ENCODE data around the gene ISG20.

The ISG20 gene

GRCh38 chr15:88655103-88655553 is 16.3 kb downstream of the ISG20 start:
- no peak for DNase-seq

- DNase-seq: no peak
Observed at GRCh38 chr15:88655800-88656488, 17.1 kb downstream of the ISG20 start.

GRCh38 chr15:88656760-88657221 is 18.0 kb downstream of the ISG20 start:
- DNase-seq: no peak

GRCh38 chr15:88657326-88658069 is 18.7 kb downstream of the ISG20 start:
- DNase-seq: peak; percentile 64

GRCh38 chr15:88658070-88658965 is 19.5 kb downstream of the ISG20 start:
- no peak for DNase-seq

- DNase-seq: no peak
Observed at GRCh38 chr15:88658972-88659931, 20.4 kb downstream of the ISG20 start.

- no peak for DNase-seq
Observed at GRCh38 chr15:88661041-88661700, 22.4 kb downstream of the ISG20 start.

- DNase-seq: no peak
Observed at GRCh38 chr15:88661761-88662556, 23.1 kb downstream of the ISG20 start.

GRCh38 chr15:88663141-88663621 is 24.4 kb downstream of the ISG20 start:
- DNase-seq: no peak

- no peak for DNase-seq
Observed at GRCh38 chr15:88664151-88664778, 25.4 kb downstream of the ISG20 start.

GRCh38 chr15:88674661-88675060 is 35.8 kb downstream of the ISG20 start:
- no peak for DNase-seq

GRCh38 chr15:88678755-88679154 is 39.9 kb downstream of the ISG20 start:
- DNase-seq: no peak

GRCh38 chr15:88680241-88681001 is 41.6 kb downstream of the ISG20 start:
- no peak for DNase-seq

GRCh38 chr15:88681610-88682221 is 42.9 kb downstream of the ISG20 start:
- DNase-seq: no peak

GRCh38 chr15:88684345-88684744 is 45.5 kb downstream of the ISG20 start:
- no peak for DNase-seq

- DNase-seq: no peak
Observed at GRCh38 chr15:88686166-88686565, 47.4 kb downstream of the ISG20 start.

GRCh38 chr15:88688394-88688933 is 49.6 kb downstream of the ISG20 start:
- no peak for DNase-seq

- DNase-seq: no peak
Observed at GRCh38 chr15:88690331-88690730, 51.5 kb downstream of the ISG20 start.
